HG03571 (cell line): ENCODE results near the gene PRDM15.

ENCODE experiments used
- ATAC-seq: cut with Tn5 transposase; IDR thresholded peaks from one replicate; pipeline ENCODE4 v1.9.1; 2021; ENCODE audit not compliant: unreplicated experiment

PRDM15 gene

GRCh38 chr21:41907496-41908258 is 28.5 kb upstream of the PRDM15 start:
- ATAC-seq, result no peak

DNA sequence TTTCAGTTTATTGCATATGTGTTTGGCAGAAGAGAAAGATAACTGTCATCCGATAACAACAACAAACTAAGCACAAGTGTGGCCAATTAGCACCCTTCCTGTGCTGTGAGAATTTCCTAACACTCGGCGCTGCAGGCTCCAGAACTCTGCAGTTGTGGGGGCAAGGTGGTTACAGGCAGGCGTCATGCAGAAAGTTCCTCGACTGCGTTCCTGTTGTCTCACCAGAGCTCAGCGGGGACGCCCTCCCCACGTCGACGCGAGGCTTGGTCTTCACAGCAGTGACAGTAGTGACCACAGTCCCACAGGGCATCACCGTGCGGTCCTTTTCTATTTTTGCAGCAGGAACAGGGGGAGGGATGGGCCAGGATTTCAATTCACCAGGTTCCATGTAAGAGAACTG is 27.6 kb upstream of the PRDM15 start:
- no peak for ATAC-seq

- ATAC-seq, result no peak
Measured at GRCh38 chr21:41903559-41904351, 24.6 kb upstream of the PRDM15 start.

- no peak for ATAC-seq
Measured at GRCh38 chr21:41902946-41903345, 23.8 kb upstream of the PRDM15 start.

DNA sequence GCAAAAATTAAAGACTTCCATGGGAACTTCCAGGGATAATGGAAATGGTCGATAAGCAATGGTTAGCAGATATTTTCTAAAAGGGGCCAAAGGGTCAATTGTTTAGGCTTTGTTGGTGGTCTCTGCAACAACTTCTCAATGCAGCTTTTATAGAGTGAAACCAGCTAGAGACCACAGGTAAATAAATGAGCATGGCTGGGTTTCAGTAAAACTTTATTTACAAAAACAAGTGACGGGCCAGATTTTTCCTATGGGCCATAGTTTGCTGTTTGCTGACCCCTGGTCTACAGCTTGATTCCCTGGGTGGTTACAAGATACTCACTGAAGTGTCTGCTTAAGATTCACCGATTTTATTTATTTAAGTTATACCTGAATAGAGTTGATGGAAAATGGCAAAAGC is 22.6 kb upstream of the PRDM15 start:
- no peak for ATAC-seq

DNA sequence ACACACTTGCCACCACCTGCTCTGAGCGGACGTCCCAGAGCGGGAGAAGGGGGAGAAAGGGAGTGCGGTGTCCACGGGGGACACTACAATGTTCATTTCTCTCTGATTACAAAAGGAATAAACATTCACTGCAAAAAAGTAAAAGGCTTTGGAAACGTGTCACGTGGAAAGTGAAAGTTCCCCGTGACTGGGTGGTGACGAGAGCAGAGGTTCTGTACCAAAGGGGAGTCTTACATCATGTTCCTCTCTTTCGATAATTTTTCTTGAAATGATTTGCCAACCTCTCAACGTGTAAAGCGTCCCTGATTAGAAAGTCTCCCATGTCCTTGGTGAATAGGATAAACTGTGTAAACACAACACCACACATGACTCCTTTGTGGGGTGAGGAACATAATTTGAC is 22.0 kb upstream of the PRDM15 start:
- no peak for ATAC-seq

GRCh38 chr21:41900401-41900800 is 21.3 kb upstream of the PRDM15 start:
- ATAC-seq, result no peak

DNA sequence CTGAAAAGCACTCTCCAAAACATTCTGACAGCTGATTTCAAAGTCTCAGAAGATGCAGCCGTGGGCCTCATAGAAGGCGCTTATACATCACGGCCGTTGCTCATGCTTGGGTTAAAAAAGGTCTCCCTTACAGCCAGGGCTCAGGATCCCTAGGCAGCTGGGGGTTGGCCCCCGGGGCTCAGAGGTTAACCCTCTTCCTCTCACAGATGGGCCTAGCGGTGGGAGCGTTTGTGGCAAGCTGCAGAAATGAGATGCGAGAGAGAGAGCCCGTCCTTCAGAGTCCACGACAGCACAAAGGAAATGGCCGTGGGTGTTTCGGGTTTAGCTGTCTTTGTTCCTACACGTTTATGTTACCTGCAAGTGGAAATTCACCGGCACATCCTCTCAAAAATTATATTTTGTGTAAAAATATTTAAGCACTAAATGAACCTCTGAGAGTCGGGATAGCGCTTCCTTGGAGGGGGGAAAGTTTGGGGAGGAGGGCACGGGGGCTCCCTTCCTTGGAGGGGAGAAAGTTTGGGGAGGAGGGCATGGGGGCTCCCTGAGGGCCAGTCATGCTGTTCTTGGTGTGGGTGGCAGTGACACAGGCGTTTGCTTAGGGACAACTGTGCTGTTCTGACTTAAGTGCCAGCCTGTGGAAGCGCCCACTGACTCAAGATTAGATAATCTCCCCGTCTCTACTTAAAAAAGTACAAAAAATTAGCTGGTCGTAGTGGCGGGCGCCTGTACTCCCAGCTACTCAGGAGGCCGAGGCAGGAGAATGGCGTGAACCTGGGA is 20.5 kb upstream of the PRDM15 start:
- no peak for ATAC-seq

- no peak for ATAC-seq
Measured at GRCh38 chr21:41898998-41899397, 19.9 kb upstream of the PRDM15 start.

GRCh38 chr21:41897700-41898099 is 18.6 kb upstream of the PRDM15 start:
- no peak for ATAC-seq

- ATAC-seq, result no peak
Measured at GRCh38 chr21:41897047-41897669, 18.0 kb upstream of the PRDM15 start.

DNA sequence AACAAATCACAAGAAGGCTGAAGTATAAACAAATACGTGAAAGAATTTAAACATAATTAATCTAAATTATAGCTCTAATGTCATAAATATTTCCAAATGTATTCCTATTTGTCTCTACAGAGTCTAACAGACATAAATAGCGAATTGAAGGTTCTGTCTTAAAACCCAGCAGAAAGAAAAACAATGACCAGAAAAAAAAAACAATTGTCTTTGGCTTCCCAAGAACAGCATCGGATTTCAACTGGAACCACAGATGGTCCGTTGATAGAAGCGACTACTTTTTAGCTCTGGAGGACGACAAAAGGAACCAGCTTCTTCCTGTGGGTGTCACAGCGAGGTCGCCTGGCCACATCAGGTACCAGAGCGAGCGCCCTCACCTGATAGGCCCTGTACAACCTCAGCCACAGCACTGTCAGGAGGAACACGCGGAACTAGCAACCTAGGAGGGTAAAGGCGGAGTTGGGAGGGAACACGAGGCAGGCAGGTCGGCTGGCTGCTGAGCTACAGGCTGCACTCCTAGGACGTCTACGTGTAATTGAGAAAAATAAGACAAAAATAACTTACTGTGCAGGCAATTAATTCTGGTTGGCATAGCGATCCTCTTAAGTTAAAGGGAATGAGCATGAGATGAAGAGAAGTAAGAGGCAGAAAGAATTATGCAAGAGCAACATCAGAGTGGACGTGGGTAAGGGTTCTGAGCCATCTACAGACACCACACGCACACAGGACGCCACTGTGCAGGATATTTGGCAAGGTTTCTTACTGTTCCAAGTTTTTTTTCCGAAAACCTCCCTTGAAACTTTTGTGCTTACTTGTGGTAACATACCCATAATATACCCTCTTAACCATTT is 16.7 kb upstream of the PRDM15 start:
- no peak for ATAC-seq

DNA sequence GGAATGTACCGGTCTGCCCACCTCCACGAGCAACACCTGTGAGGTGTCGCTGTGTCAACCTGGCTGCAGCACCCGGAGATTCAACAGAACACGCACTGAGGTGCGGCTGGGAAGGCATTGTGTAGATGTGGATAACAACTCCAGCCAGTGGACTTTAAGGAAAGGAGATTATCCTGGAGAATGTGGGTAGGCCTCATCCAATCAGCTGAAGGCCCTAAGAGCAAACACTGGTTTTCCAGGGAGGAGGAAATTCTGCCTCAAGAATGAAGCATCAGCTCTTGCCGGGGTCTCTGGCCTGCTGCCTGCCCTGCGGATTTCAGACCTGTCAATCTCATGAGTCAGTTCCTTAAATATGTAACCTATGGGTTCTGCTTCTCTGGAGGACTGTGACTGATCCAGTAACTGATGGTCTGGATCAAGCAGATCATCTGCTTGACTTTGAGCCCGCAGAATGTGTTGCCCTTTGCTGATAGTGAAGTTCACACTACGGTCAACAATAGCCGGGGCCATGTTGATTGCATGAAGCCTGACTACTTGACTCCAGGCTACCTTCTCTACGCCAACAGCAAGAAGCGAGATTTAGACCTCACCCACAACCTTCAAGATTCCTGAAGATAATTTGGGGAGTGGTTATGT is 15.9 kb upstream of the PRDM15 start:
- ATAC-seq, result no peak

- ATAC-seq, result no peak
Measured at GRCh38 chr21:41894511-41894910, 15.4 kb upstream of the PRDM15 start.

DNA sequence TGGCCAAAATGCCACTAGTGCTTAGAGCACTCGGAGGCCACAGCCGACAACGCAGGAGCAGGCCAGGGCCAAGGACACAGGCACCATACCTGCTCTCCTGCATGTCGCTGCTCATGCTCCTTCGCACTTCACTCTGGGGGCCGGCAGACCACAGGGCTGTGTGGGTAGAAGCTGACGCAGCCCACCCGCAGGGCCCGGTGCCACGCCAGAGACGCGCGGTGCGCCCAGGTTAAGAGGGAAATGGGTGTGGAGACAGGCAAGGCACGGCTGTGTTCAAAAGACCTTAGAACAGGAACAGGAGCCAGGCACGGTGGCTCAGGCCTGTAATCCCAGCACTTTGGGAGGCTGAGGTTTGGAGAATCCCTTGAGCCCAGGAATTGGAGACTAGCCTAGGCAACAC is 13.6 kb upstream of the PRDM15 start:
- no peak for ATAC-seq

DNA sequence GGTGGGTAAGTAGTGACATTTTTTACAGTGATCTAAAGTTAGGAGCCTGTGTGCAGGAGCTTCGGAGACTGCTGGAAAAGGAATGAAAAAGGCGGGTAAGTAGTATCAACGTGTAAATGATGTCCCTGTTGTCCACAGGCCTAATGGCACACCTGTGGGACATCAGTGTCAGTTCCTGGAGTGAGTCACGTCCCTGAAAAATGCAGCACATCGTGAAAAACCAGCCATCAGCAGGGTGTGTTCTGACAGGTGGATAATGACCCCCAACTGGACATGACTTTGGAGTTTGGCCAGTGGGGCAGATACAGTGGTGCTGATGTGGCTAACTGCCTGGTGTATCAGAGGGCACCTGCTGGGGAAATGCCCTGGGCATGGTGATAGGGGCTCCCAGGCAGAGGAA is 12.0 kb upstream of the PRDM15 start:
- no peak for ATAC-seq

GRCh38 chr21:41890355-41890754 is 11.2 kb upstream of the PRDM15 start:
- ATAC-seq, result no peak

- ATAC-seq, result no peak
Measured at GRCh38 chr21:41888749-41889376, 9.7 kb upstream of the PRDM15 start.

DNA sequence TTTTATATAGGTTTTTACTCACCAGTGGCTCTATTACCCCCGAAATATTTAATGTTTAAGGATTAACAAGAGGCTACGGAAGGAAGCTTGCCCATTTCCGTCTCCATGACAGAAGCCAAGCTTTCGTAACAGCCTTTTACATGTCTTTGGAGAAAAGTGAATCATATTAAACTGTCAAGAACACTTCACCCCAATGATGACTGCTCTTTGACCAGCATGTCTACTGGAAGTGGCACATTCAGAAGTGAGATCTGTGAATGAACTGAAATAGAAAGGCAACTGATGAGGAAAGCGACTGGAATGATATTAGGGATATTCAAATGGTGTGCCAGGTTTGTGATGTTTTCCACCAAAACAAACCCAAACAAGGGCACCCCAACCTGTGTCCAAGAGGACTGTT is 8.5 kb upstream of the PRDM15 start:
- no peak for ATAC-seq
